Keratinocyte (primary cell): ENCODE data around the gene SRXN1. TPM values are rescaled to one million over a fixed set of nuclear protein-coding genes. Genes with fewer than 3 reads are reported as not detected.
A peak's percentile ranks its signal among the peaks of the same experiment; 100 is the strongest.

Source experiments
- DNase-seq: peaks from one replicate; pipeline ENCODE4 v3.0.0-alpha.2; 2011; ENCODE audit warnings: low read depth, missing footprints, low spot score
- FAIRE-seq: peaks from 2 replicates; lab custom pipeline; 2011; peaks lifted over from hg19 to GRCh38; lab: Jason Lieb, UNC
- H2AFZ ChIP-seq: 2 replicates; pipeline ENCODE4 v1.6.0; 2012; ENCODE audit warnings: low read length, control low read depth, inconsistent platforms; ENCODE audit not compliant: control insufficient read depth
- H3K27ac ChIP-seq: 2 replicates; pipeline ENCODE4 v1.5.1; 2011; ENCODE audit warnings: low read length; ENCODE audit not compliant: control insufficient read depth, insufficient read depth
- H3K27me3 ChIP-seq: 3 replicates; pipeline ENCODE4 v1.6.0; 2011; ENCODE audit warnings: low read length; ENCODE audit not compliant: control insufficient read depth, insufficient read depth; ENCODE audit errors: extremely low read depth
- H3K36me3 ChIP-seq, 2 experiments: 2 replicates in 1 of 2; 3 replicates in 1 of 2; pipeline ENCODE4 v1.5.1; 2011; ENCODE audit warnings: low read length in 2 of 2, mild to moderate bottlenecking in 1 of 2; ENCODE audit not compliant: control insufficient read depth in 2 of 2, insufficient read depth in 2 of 2; ENCODE audit errors: extremely low read depth in 1 of 2
- H3K4me1 ChIP-seq: 3 replicates; pipeline ENCODE4 v1.5.1; 2011; ENCODE audit warnings: low read length; ENCODE audit not compliant: control insufficient read depth, insufficient read depth; ENCODE audit errors: extremely low read depth
- H3K4me2 ChIP-seq: 3 replicates; pipeline ENCODE4 v1.6.0; 2011; ENCODE audit warnings: low read depth, low read length; ENCODE audit not compliant: control insufficient read depth, insufficient read depth; ENCODE audit errors: extremely low read depth
- H3K4me3 ChIP-seq, 3 experiments: fragments of 200-600 bp in 1 of 3; sonication (generic) in 1 of 3; 2 replicates in 2 of 3; 3 replicates in 1 of 3; pipeline ENCODE4 v1.5.1; 2011 to 2016; ENCODE audit warnings: low read length in 3 of 3, mild to moderate bottlenecking in 3 of 3, control low read depth in 2 of 3, inconsistent platforms in 1 of 3, low read depth in 1 of 3, mixed read lengths in 1 of 3, mixed run types in 1 of 3, moderate library complexity in 1 of 3; ENCODE audit not compliant: control insufficient read depth in 2 of 3, insufficient read depth in 2 of 3; ENCODE audit errors: extremely low read depth in 1 of 3
- H3K79me2 ChIP-seq: 2 replicates; pipeline ENCODE4 v1.6.0; 2012; ENCODE audit warnings: low read length; ENCODE audit not compliant: control insufficient read depth, insufficient read depth
- H3K9ac ChIP-seq: 3 replicates; pipeline ENCODE4 v1.6.0; 2011; ENCODE audit warnings: low read length; ENCODE audit not compliant: control insufficient read depth, insufficient read depth; ENCODE audit errors: extremely low read depth
- H3K9me1 ChIP-seq: 3 replicates; pipeline ENCODE4 v1.6.0; 2011; ENCODE audit warnings: low read length; ENCODE audit not compliant: control insufficient read depth, insufficient read depth; ENCODE audit errors: extremely low read depth
- H3K9me3 ChIP-seq: 2 replicates; pipeline ENCODE4 v1.5.1; 2012; ENCODE audit warnings: low read depth, low read length; ENCODE audit not compliant: control insufficient read depth
- H4K20me1 ChIP-seq: 3 replicates; pipeline ENCODE4 v1.6.0; 2011; ENCODE audit warnings: low read length; ENCODE audit not compliant: control insufficient read depth, insufficient read depth; ENCODE audit errors: extremely low read depth
- CTCF ChIP-seq, 3 experiments: IDR thresholded peaks in 1 of 3; conservative IDR thresholded peaks in 1 of 3; optimal IDR thresholded peaks in 1 of 3; 2 replicates in 2 of 3; 3 replicates in 1 of 3; pipeline versions ENCODE3 to v1.5.1; 2011; ENCODE audit warnings: low read length in 3 of 3, mild to moderate bottlenecking in 3 of 3, moderate library complexity in 2 of 3, control low read depth in 1 of 3, inconsistent platforms in 1 of 3; ENCODE audit not compliant: insufficient read depth in 2 of 3; ENCODE audit errors: extremely low read depth in 1 of 3
- EZH2 ChIP-seq: IDR thresholded peaks from one replicate; pipeline ENCODE4 v1.6.1; 2012; ENCODE audit warnings: inconsistent platforms, mild to moderate bottlenecking, low read length, moderate library complexity
- dilution Hi-C: fragments of 300-500 bp; cut with MboI; formaldehyde crosslinking; loops from one replicate; pipeline ENCODE4 v1.7.0; 2020; ENCODE audit warnings: low sequenced_read_pairs; ENCODE audit not compliant: extremely low pct_ligation_motif_present
- polyA plus RNA-seq, 5 experiments: library from polyadenylated mRNA; depleted of rRNA in 3 of 5; stranded (reverse) in 3 of 5; stranded (forward) in 1 of 5; unstranded in 1 of 5; fragments of >200 nt; gene quantifications; 1 replicate in 1 of 5; 2 replicates in 3 of 5; 3 replicates in 1 of 5; pipeline versions ENCODE4 v1.2.1 to v1.2.3, GENCODE V29; 2011 to 2012; ENCODE audit warnings: missing spikeins in 2 of 5, low read depth in 1 of 5, low replicate concordance in 1 of 5

SRXN1 gene
- polyA plus RNA-seq, 1 donor (not counting 4 experiments of a cell fraction or from before 2014, with no cell fraction given), result 51.7 TPM

- Histone ChIP-seq H3K9me3 (no peaks in the 10 kb centered on the region), H3K4me1 (peaks cover 13% of the 10 kb centered on the region), H3K27me3 (no peaks in the 10 kb centered on the region), H3K27ac (peak overlapping the region; percentile 81), H3K9ac (peak overlapping the region; percentile 91), H3K9me1 (no peaks in the 10 kb centered on the region), H3K4me2 (peak overlapping the region; percentile 92), H2AFZ (peak overlapping the region; percentile 79), H4K20me1 (peaks cover 4% of the 10 kb centered on the region), H3K79me2 (peaks cover 28% of the 10 kb centered on the region), H3K4me3 (peak overlapping the region; percentile 72 to 95 (median 76)), H3K36me3 (peaks cover 18 to 21% of the 10 kb centered on the region in 2 experiments)
- no peak for DNase-seq
- dilution Hi-C loops, result no loop called here
- FAIRE-seq, result no peak
- TF ChIP-seq EZH2 (no peak), CTCF (optimal IDR thresholded peaks at IDR 0.05 in 1 of 3, IDR thresholded peaks at IDR 0.05 in 1 of 3, conservative IDR thresholded peaks at IDR 0.05 in 1 of 3; ENCODE audit: extremely low read depth in 1 of 3, insufficient read depth in 2 of 3, low read length in 3 of 3) (no peak)
Observed at GRCh38 chr20:652615-653109, 338 bp downstream of the SRXN1 start.

GRCh38 chr20:651713-652614 is 1.0 kb downstream of the SRXN1 start:
- DNase-seq, result no peak
- H4K20me1 ChIP-seq, result peaks cover 4% of the 10 kb centered on the region
- H3K27me3 ChIP-seq, result no peaks in the 10 kb centered on the region
- peak overlapping the region; percentile 91 for H3K9ac ChIP-seq
- H3K36me3 ChIP-seq, result peaks cover 22 to 26% of the 10 kb centered on the region in 2 experiments
- H3K9me3 ChIP-seq, result no peaks in the 10 kb centered on the region
- H3K4me1 ChIP-seq, result peaks cover 13% of the 10 kb centered on the region
- dilution Hi-C loops, result no loop called here
- peak overlapping the region; percentile 92 for H3K4me2 ChIP-seq
- peak overlapping the region; percentile 81 for H3K27ac ChIP-seq
- H2AFZ ChIP-seq, result no peak overlapping the region
- peak overlapping the region; percentile 72 to 95 (median 76) for H3K4me3 ChIP-seq
- H3K79me2 ChIP-seq, result peaks cover 28% of the 10 kb centered on the region
- H3K9me1 ChIP-seq, result no peaks in the 10 kb centered on the region
- no peak for FAIRE-seq
- TF ChIP-seq CTCF (optimal IDR thresholded peaks at IDR 0.05 in 1 of 3, IDR thresholded peaks at IDR 0.05 in 1 of 3, conservative IDR thresholded peaks at IDR 0.05 in 1 of 3; ENCODE audit: extremely low read depth in 1 of 3, insufficient read depth in 2 of 3, low read length in 3 of 3), result no peak
- TF ChIP-seq EZH2, result no peak
